Liver (tissue), 3 donors: ENCODE data around the gene ARHGAP10.

Source experiments
- ATF3 ChIP-seq: IDR thresholded peaks from 2 replicates; pipeline ENCODE4 v1.6.1; 2016; ENCODE audit warnings: antibody characterized with exemption
- EGR1 ChIP-seq, 2 donors: IDR thresholded peaks; 2 replicates each; pipeline ENCODE4 v1.6.1; 2016 to 2018; ENCODE audit warnings: antibody characterized with exemption in 2 of 2, low read depth in 2 of 2
- FOXA1 ChIP-seq: IDR thresholded peaks from 2 replicates; pipeline ENCODE4 v1.6.1; 2016; ENCODE audit warnings: antibody characterized with exemption
- GABPA ChIP-seq, 2 donors: IDR thresholded peaks in 1 of 2; conservative IDR thresholded peaks in 1 of 2; 2 replicates each; pipeline ENCODE4 v1.6.1; 2016; ENCODE audit warnings: antibody characterized with exemption in 2 of 2, mild to moderate bottlenecking in 1 of 2, moderate library complexity in 1 of 2
- MAX ChIP-seq: IDR thresholded peaks from 2 replicates; pipeline ENCODE4 v1.6.1; 2016; ENCODE audit warnings: antibody characterized with exemption
- RAD21 ChIP-seq, 2 donors: IDR thresholded peaks; 2 replicates each; pipeline ENCODE4 v1.6.1; 2016; ENCODE audit warnings: antibody characterized with exemption in 2 of 2, mild to moderate bottlenecking in 2 of 2
- SP1 ChIP-seq: IDR thresholded peaks from 2 replicates; pipeline ENCODE4 v1.6.1; 2018; ENCODE audit warnings: antibody characterized with exemption, mild to moderate bottlenecking
- TAF1 ChIP-seq: conservative IDR thresholded peaks from 2 replicates; pipeline ENCODE4 v1.6.1; 2016; ENCODE audit warnings: antibody characterized with exemption, mild to moderate bottlenecking
- YY1 ChIP-seq: IDR thresholded peaks from 2 replicates; pipeline ENCODE4 v1.6.1; 2016; ENCODE audit warnings: antibody characterized with exemption, mild to moderate bottlenecking
- TF ChIP-seq, protein P1 (sequence below): IDR thresholded peaks from 2 replicates; pipeline ENCODE4 v1.6.1; 2016; ENCODE audit warnings: antibody characterized with exemption
- TF ChIP-seq, protein P2 (sequence below): fragments of 150-350 bp; IDR thresholded peaks from 2 replicates; pipeline ENCODE4 v1.5.1; 2017; ENCODE audit warnings: improper control_type of control experiment, low read depth, low read length; ENCODE audit not compliant: missing input control
- TF ChIP-seq, protein P3 (sequence below): IDR thresholded peaks from 2 replicates; pipeline ENCODE4 v1.6.1; 2016; ENCODE audit warnings: antibody characterized with exemption, mild to moderate bottlenecking
- donor health status: healthy.
- donor health status: healthy.

- TF ChIP-seq EGR1 (IDR thresholded peaks at IDR 0.05; ENCODE audit: low read depth in 2 of 2) (no peak), MAX (no peak), FOXA1 (no peak), TAF1 (no peak), RAD21 (IDR thresholded peaks at IDR 0.05) (no peak), ATF3 (no peak), GABPA (IDR thresholded peaks at IDR 0.05 in 1 of 2, conservative IDR thresholded peaks at IDR 0.05 in 1 of 2) (no peak), SP1 (no peak), YY1 (no peak)
- TF ChIP-seq, protein P1, sequence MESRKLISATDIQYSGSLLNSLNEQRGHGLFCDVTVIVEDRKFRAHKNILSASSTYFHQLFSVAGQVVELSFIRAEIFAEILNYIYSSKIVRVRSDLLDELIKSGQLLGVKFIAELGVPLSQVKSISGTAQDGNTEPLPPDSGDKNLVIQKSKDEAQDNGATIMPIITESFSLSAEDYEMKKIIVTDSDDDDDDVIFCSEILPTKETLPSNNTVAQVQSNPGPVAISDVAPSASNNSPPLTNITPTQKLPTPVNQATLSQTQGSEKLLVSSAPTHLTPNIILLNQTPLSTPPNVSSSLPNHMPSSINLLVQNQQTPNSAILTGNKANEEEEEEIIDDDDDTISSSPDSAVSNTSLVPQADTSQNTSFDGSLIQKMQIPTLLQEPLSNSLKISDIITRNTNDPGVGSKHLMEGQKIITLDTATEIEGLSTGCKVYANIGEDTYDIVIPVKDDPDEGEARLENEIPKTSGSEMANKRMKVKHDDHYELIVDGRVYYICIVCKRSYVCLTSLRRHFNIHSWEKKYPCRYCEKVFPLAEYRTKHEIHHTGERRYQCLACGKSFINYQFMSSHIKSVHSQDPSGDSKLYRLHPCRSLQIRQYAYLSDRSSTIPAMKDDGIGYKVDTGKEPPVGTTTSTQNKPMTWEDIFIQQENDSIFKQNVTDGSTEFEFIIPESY = no peak
- TF ChIP-seq, protein P2, sequence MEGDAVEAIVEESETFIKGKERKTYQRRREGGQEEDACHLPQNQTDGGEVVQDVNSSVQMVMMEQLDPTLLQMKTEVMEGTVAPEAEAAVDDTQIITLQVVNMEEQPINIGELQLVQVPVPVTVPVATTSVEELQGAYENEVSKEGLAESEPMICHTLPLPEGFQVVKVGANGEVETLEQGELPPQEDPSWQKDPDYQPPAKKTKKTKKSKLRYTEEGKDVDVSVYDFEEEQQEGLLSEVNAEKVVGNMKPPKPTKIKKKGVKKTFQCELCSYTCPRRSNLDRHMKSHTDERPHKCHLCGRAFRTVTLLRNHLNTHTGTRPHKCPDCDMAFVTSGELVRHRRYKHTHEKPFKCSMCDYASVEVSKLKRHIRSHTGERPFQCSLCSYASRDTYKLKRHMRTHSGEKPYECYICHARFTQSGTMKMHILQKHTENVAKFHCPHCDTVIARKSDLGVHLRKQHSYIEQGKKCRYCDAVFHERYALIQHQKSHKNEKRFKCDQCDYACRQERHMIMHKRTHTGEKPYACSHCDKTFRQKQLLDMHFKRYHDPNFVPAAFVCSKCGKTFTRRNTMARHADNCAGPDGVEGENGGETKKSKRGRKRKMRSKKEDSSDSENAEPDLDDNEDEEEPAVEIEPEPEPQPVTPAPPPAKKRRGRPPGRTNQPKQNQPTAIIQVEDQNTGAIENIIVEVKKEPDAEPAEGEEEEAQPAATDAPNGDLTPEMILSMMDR = no peak
- TF ChIP-seq, protein P3, sequence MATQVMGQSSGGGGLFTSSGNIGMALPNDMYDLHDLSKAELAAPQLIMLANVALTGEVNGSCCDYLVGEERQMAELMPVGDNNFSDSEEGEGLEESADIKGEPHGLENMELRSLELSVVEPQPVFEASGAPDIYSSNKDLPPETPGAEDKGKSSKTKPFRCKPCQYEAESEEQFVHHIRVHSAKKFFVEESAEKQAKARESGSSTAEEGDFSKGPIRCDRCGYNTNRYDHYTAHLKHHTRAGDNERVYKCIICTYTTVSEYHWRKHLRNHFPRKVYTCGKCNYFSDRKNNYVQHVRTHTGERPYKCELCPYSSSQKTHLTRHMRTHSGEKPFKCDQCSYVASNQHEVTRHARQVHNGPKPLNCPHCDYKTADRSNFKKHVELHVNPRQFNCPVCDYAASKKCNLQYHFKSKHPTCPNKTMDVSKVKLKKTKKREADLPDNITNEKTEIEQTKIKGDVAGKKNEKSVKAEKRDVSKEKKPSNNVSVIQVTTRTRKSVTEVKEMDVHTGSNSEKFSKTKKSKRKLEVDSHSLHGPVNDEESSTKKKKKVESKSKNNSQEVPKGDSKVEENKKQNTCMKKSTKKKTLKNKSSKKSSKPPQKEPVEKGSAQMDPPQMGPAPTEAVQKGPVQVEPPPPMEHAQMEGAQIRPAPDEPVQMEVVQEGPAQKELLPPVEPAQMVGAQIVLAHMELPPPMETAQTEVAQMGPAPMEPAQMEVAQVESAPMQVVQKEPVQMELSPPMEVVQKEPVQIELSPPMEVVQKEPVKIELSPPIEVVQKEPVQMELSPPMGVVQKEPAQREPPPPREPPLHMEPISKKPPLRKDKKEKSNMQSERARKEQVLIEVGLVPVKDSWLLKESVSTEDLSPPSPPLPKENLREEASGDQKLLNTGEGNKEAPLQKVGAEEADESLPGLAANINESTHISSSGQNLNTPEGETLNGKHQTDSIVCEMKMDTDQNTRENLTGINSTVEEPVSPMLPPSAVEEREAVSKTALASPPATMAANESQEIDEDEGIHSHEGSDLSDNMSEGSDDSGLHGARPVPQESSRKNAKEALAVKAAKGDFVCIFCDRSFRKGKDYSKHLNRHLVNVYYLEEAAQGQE = no peak
These were observed 4.6 kb downstream of the ARHGAP10 start for GRCh38 chr4:147736458-147736857.
